ENCODE results near the gene LAMB4. TPM values are rescaled to one million over a fixed set of nuclear protein-coding genes. Genes with fewer than 3 reads are reported as not detected.

Gene LAMB4
- total RNA-seq, 1 experiment from 2014 or later: 0.24 TPM

GRCh38 chr7:108109221-108109908, 20.8 kb downstream of the LAMB4 start:
- DNase-seq (ENCODE audit: low read depth): peak; percentile 42

- DNase-seq (ENCODE audit: low read depth): no peak
Measured at GRCh38 chr7:108108131-108108530, 22.0 kb downstream of the LAMB4 start.

GRCh38 chr7:108104324-108104723, 25.8 kb downstream of the LAMB4 start:
- no peak for DNase-seq (ENCODE audit: low read depth)

- peak; percentile 67 for DNase-seq (ENCODE audit: low read depth)
Measured at GRCh38 chr7:108103558-108104298, 26.4 kb downstream of the LAMB4 start.

- DNase-seq (ENCODE audit: low read depth): no peak
Measured at GRCh38 chr7:108102671-108103312, 27.4 kb downstream of the LAMB4 start.

- DNase-seq (ENCODE audit: low read depth): no peak
Measured at GRCh38 chr7:108101759-108102158, 28.4 kb downstream of the LAMB4 start.

- no peak for DNase-seq (ENCODE audit: low read depth)
Measured at GRCh38 chr7:108099713-108100112, 30.4 kb downstream of the LAMB4 start.

- DNase-seq (ENCODE audit: low read depth): peak; percentile 41
Measured at GRCh38 chr7:108097703-108098102, 32.5 kb downstream of the LAMB4 start.

- DNase-seq (ENCODE audit: low read depth): no peak
Measured at GRCh38 chr7:108096996-108097395, 33.2 kb downstream of the LAMB4 start.

GRCh38 chr7:108094933-108095710, 35.0 kb downstream of the LAMB4 start:
- DNase-seq (ENCODE audit: low read depth): peak; percentile 91

- peak; percentile 69 for DNase-seq (ENCODE audit: low read depth)
Measured at GRCh38 chr7:108094346-108094745, 35.8 kb downstream of the LAMB4 start.

- DNase-seq (ENCODE audit: low read depth): peak; percentile 80
Measured at GRCh38 chr7:108093851-108094331, 36.3 kb downstream of the LAMB4 start.

- DNase-seq (ENCODE audit: low read depth): no peak
Measured at GRCh38 chr7:108093341-108093740, 36.8 kb downstream of the LAMB4 start.

- DNase-seq (ENCODE audit: low read depth): peak; percentile 56
Measured at GRCh38 chr7:108091461-108091831, 38.7 kb downstream of the LAMB4 start.

GRCh38 chr7:108090791-108091460, 39.2 kb downstream of the LAMB4 start:
- DNase-seq (ENCODE audit: low read depth): no peak

- no peak for DNase-seq (ENCODE audit: low read depth)
Measured at GRCh38 chr7:108089381-108089780, 40.8 kb downstream of the LAMB4 start.

GRCh38 chr7:108088729-108089128, 41.4 kb downstream of the LAMB4 start:
- peak; percentile 38 for DNase-seq (ENCODE audit: low read depth)

- DNase-seq (ENCODE audit: low read depth): no peak
Measured at GRCh38 chr7:108087778-108088177, 42.4 kb downstream of the LAMB4 start.

- DNase-seq (ENCODE audit: low read depth): peak; percentile 62
Measured at GRCh38 chr7:108086962-108087361, 43.2 kb downstream of the LAMB4 start.

GRCh38 chr7:108086546-108086945, 43.6 kb downstream of the LAMB4 start:
- DNase-seq (ENCODE audit: low read depth): peak; percentile 91

GRCh38 chr7:108083980-108084379, 46.2 kb downstream of the LAMB4 start:
- DNase-seq (ENCODE audit: low read depth): peak; percentile 90
